ENCODE measurements around the gene LPXN.

LPXN gene

GRCh38 chr11:58513747-58514367 lies 61.8 kb downstream of the LPXN start:
- DNase-seq: peak; percentile 15 to 24

DNA sequence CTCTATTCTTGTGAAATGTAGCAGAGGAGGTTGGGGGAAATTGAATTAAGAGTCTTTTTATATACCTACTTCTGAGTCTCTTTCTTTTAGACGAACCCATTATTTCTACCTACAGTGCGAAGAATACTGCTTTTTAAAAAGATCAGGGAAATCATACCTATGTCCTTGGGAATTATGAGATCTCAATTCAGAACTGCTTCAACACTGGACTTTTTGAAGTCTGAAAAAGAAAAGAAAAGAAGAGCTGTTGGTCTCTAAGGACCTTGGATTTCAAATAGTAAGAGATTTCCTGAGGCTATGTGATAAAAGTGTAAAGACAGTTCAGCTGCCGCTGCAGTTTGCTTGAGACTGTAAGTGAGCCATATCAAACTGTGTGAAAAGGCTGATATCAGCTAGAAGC lies 64.0 kb downstream of the LPXN start:
- no peak for DNase-seq

DNA sequence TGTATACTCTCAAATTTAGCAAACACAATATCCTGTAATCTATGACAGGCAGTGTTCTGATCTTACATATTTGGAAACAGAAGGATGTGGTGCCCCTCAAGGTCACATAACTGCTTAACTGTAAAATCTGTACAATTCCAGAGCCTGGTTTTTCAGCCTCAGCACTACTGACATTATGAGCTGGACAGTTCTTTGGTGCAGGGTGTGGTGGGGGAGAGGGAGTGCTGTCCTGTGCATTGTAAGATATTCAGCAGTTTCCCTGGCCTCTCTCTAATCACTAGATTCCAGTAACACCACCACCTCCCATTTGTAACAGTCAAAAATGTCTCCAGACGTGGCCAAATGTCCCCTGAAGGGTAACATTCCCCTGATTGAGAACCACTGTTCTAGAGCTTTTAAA lies 65.9 kb downstream of the LPXN start:
- DNase-seq: no peak

DNA sequence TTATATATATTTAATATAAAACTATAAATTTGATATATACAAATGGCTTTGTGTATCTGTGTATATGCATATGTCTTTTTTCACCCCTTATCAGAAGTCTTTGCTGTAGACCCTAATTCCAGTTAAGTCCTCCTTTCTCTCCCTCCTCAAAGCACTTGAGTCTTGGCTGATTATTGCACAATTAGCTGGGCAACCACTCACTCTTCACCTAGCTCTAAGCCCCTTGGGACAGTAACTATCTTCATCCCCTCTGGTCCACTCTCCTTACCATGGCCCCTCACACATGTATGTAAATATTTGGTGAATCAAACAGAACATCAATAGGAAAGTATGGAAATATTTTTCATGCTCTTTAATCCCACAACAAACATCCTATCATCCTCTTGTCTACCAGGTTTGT lies 66.8 kb downstream of the LPXN start:
- DNase-seq: no peak

DNA sequence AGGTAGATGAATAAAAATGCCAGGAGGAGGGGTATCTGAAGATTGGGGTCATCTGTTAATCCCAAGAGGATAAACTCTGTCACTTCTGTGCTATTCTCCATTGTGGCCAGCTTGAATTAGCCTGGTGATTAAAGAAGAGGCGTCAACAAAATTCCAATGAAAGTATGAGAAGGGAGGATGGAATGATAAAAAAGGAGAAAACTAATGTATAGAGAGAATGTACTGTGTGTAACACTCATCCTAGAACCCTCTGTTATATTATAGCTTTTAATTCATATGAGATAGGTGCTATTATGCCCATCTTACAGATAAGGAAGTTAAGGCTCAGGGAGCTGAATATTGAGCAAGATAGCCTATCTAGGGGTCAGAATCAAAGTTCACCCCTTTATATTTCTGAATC lies 67.7 kb downstream of the LPXN start, which contains the start of gene OR5B21:
OR5B21 (minus strand) TSS at position 101 of the 400 bp plus-strand sequence; CDS start at position 101, 0 bp downstream.
- DNase-seq: no peak

DNA sequence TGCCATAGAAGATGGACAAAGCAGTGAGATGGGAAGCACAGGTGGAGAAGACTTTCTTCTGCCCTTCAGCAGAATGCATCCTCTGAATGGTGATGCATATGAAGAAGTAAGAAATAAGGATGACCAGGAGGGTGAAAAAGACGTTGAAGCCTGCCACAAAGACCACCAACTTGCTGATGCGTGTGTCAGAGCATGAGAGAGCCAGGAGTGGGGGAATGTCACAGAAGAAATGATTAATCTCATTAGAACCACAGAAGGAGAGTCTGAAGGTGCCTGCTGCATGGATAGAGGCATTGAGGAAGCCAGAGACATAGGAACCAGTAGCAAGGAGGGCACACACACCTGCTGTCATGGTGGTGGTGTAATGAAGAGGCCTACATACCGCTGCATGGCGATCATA lies 68.3 kb downstream of the LPXN start:
- DNase-seq: no peak

DNA sequence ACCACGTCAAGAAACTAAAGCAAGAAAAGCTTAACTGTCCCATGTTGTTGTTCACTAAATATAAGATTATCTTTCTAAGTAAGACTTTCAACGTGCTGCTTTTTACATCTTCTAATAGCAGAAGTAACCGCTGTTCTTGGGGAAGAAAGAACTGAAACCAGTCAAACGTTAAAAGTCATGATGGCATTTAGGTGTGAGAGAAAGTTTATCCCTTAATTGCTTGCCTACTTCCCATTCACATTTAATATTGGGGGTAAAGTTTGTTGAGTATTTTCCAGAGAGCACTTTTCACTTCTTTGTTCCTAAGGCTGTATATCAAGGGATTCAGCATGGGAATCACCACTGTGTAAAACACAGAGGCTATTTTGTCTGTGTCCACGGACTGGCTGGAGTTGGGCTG lies 68.7 kb downstream of the LPXN start:
- no peak for DNase-seq

DNA sequence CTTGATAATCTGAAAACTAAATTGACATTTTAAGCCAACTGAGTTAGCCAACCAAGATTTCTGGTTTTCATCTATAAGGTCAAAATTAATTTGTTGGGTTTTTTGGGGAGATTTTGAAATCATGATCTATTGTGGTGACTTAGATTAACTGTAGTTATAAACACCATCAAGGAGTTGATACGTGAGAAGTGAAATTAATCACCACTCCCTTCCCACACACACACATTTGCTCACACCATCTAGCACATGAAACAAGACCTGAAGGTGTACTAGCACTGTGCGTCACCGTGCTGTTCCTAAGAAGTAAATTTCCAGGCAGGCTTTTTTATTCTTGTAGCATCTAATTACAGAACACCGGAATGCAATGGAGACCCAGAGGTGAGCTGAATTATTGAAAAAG lies 69.8 kb downstream of the LPXN start:
- no peak for DNase-seq

DNA sequence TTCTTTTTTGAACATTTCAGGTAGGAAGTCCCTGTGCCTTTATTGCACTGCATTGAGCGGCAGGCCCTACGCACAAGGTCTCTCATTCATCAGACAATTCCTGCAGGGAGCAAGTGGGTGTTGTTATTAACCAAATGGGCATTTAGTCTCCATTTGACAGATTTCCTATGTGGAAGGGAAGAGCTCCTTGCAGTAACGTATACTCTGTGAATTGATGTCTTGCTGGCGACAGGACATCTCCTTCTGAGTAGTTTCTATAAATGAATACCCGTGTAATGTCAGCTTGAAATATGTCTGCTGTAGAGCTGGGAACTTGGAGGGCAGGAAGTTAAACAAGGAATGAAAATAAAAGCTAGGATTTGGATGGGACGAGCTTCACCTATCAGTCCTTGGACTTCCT lies 71.4 kb downstream of the LPXN start:
- DNase-seq: no peak

- DNase-seq: no peak
Observed at GRCh38 chr11:58503361-58503856, 72.2 kb downstream of the LPXN start.

GRCh38 chr11:58502004-58502403 lies 73.7 kb downstream of the LPXN start:
- DNase-seq: no peak

- no peak for DNase-seq
Observed at GRCh38 chr11:58498464-58498863, 77.2 kb downstream of the LPXN start.

GRCh38 chr11:58497951-58498350 lies 77.7 kb downstream of the LPXN start:
- DNase-seq: no peak

DNA sequence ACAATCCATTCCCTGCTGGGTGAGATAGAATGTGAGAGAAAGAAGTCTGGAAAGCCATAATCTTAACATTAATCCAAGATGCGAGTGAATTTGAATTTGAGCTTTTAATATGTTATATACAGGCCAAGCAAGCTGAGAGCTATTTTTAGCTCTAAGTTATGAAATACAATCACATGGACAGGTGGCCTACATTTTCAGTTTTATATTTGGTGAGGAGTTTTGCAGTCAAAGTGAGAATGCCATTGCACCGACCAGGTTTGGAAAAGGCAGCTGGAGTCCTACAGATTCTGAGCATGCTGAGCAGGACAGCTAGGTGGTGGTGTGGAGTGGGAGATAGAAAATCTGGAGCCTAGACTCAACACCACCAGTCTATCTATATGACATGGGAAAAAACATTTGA lies 79.8 kb downstream of the LPXN start:
- no peak for DNase-seq

DNA sequence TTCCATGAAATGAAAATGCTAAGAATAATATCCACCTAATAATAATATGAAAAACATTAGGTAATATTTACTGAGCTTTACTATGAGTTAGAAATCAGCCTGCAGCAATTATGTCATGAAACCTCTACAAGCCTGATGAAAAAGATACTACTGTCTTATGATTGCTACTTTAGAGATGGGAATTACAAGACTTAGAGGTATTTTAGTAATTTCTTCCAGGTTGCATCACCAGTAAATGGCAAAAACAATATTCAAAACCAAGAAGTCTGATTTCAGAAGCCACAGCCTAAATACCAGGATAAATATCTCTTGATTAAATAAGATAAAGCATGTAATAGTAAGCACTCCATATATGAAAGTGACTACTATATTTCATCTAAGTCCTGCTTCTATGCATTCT lies 81.6 kb downstream of the LPXN start:
- no peak for DNase-seq

- peak in 1 of 2 donors; percentile 6 for DNase-seq
Observed at GRCh38 chr11:58493676-58494075, 82.0 kb downstream of the LPXN start.

GRCh38 chr11:58490827-58491226 lies 84.8 kb downstream of the LPXN start:
- DNase-seq: no peak

GRCh38 chr11:58487170-58487569 lies 88.5 kb downstream of the LPXN start:
- DNase-seq: no peak

- DNase-seq: no peak
Observed at GRCh38 chr11:58485961-58486360, 89.7 kb downstream of the LPXN start.
